HepG2 (cell line): ENCODE measurements around the gene KCNE5.

Source experiments
- ARHGAP35 ChIP-seq: sonication (generic); formaldehyde crosslinking; IDR thresholded peaks from 2 replicates; pipeline ENCODE4 v1.9.0; 2022; ENCODE audit warnings: mild to moderate bottlenecking, inconsistent platforms, moderate library complexity, missing genetic modification reagents, borderline replicate concordance
- BRCA1 ChIP-seq: sonication (generic); formaldehyde crosslinking; IDR thresholded peaks from 2 replicates; pipeline ENCODE4 v1.4.0; 2020; ENCODE audit warnings: missing genetic modification reagents
- CEBPB ChIP-seq: IDR thresholded peaks from 2 replicates; pipeline ENCODE4 v1.6.1; 2011; ENCODE audit warnings: low read depth, low read length, improper control_type of control experiment, borderline replicate concordance
- CREM ChIP-seq, 2 experiments: sonication (generic) in 1 of 2; formaldehyde crosslinking in 1 of 2; IDR thresholded peaks; 2 replicates each; pipeline versions ENCODE4 v1.4.0 to v1.6.1; 2016 to 2020; ENCODE audit warnings: antibody characterized with exemption in 1 of 2, mild to moderate bottlenecking in 1 of 2, missing genetic modification reagents in 1 of 2
- FOSL1 ChIP-seq: sonication (generic); formaldehyde crosslinking; IDR thresholded peaks from 2 replicates; pipeline ENCODE4 v1.9.0; 2021; ENCODE audit warnings: missing genetic modification reagents, borderline replicate concordance
- HNF4A ChIP-seq: sonication (generic); formaldehyde crosslinking; IDR thresholded peaks from 2 replicates; pipeline ENCODE4 v1.4.0; 2020; ENCODE audit warnings: missing genetic modification reagents
- ZFP37 ChIP-seq: sonication (generic); formaldehyde crosslinking; IDR thresholded peaks from 2 replicates; pipeline ENCODE4 v1.4.0; 2020; ENCODE audit warnings: missing genetic modification reagents, borderline replicate concordance
- TF ChIP-seq, protein P1 (sequence below): sonication (generic); formaldehyde crosslinking; IDR thresholded peaks from 2 replicates; pipeline ENCODE4 v1.5.0; 2020; ENCODE audit warnings: mild to moderate bottlenecking, missing genetic modification reagents, moderate library complexity
- TF ChIP-seq, protein P2 (sequence below): sonication (generic); formaldehyde crosslinking; IDR thresholded peaks from 2 replicates; pipeline ENCODE4 v1.4.0; 2020; ENCODE audit warnings: missing genetic modification reagents
- TF ChIP-seq, protein P3 (sequence below): sonication (generic); formaldehyde crosslinking; IDR thresholded peaks from 2 replicates; pipeline ENCODE4 v1.8.0; 2022; ENCODE audit warnings: low read depth, missing genetic modification reagents
- TF ChIP-seq, protein P4 (sequence below): sonication (generic); formaldehyde crosslinking; IDR thresholded peaks from 2 replicates; pipeline ENCODE4 v1.5.1; 2020; ENCODE audit warnings: missing genetic modification reagents, mild to moderate bottlenecking, borderline replicate concordance

DNA sequence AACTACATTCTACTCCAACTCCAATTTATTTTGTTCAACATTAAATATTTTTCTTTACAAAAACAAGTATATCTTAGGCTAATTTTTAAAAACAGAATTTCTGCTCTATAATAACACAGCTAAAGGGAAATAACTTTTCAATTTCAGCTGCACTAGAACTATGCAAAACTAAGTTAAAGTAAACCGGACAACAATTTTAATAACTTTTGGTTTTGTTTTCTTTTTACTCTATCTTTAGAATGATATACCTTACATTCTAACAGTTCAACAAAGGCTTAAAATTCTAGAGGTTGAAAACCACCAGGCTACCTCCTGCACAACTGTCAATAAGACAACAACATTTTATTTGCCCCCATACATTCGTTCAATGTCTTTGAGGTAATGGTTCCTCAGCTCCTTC lies 18.7 kb upstream of the KCNE5 start:
- TF ChIP-seq FOSL1 (CRISPR knock-in tag) (no peak), CREM (IDR thresholded peaks at IDR 0.05) (no peak), CREM (CRISPR knock-in tag; IDR thresholded peaks at IDR 0.05) (no peak), HNF4A (CRISPR knock-in tag) (no peak), CEBPB (no peak), ZFP37 (CRISPR knock-in tag) (no peak), BRCA1 (CRISPR knock-in tag) (no peak), ARHGAP35 (no peak)
- TF ChIP-seq, protein P1, sequence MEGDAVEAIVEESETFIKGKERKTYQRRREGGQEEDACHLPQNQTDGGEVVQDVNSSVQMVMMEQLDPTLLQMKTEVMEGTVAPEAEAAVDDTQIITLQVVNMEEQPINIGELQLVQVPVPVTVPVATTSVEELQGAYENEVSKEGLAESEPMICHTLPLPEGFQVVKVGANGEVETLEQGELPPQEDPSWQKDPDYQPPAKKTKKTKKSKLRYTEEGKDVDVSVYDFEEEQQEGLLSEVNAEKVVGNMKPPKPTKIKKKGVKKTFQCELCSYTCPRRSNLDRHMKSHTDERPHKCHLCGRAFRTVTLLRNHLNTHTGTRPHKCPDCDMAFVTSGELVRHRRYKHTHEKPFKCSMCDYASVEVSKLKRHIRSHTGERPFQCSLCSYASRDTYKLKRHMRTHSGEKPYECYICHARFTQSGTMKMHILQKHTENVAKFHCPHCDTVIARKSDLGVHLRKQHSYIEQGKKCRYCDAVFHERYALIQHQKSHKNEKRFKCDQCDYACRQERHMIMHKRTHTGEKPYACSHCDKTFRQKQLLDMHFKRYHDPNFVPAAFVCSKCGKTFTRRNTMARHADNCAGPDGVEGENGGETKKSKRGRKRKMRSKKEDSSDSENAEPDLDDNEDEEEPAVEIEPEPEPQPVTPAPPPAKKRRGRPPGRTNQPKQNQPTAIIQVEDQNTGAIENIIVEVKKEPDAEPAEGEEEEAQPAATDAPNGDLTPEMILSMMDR (CRISPR knock-in tag) = no peak
- TF ChIP-seq, protein P2, sequence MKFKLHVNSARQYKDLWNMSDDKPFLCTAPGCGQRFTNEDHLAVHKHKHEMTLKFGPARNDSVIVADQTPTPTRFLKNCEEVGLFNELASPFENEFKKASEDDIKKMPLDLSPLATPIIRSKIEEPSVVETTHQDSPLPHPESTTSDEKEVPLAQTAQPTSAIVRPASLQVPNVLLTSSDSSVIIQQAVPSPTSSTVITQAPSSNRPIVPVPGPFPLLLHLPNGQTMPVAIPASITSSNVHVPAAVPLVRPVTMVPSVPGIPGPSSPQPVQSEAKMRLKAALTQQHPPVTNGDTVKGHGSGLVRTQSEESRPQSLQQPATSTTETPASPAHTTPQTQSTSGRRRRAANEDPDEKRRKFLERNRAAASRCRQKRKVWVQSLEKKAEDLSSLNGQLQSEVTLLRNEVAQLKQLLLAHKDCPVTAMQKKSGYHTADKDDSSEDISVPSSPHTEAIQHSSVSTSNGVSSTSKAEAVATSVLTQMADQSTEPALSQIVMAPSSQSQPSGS = no peak
- TF ChIP-seq, protein P3, sequence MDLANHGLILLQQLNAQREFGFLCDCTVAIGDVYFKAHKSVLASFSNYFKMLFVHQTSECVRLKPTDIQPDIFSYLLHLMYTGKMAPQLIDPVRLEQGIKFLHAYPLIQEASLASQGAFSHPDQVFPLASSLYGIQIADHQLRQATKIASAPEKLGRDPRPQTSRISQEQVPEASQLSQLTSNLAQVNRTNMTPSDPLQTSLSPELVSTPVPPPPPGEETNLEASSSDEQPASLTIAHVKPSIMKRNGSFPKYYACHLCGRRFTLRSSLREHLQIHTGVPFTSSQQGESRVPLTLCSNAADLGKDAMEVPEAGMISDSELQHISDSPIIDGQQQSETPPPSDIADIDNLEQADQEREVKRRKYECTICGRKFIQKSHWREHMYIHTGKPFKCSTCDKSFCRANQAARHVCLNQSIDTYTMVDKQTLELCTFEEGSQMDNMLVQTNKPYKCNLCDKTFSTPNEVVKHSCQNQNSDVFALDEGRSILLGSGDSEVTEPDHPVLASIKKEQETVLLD = no peak
- TF ChIP-seq, protein P4, sequence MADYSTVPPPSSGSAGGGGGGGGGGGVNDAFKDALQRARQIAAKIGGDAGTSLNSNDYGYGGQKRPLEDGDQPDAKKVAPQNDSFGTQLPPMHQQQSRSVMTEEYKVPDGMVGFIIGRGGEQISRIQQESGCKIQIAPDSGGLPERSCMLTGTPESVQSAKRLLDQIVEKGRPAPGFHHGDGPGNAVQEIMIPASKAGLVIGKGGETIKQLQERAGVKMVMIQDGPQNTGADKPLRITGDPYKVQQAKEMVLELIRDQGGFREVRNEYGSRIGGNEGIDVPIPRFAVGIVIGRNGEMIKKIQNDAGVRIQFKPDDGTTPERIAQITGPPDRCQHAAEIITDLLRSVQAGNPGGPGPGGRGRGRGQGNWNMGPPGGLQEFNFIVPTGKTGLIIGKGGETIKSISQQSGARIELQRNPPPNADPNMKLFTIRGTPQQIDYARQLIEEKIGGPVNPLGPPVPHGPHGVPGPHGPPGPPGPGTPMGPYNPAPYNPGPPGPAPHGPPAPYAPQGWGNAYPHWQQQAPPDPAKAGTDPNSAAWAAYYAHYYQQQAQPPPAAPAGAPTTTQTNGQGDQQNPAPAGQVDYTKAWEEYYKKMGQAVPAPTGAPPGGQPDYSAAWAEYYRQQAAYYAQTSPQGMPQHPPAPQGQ = no peak
